GM18517 (cell line): ENCODE results near the gene FAM217A.

Source experiments
- ATAC-seq: cut with Tn5 transposase; IDR thresholded peaks from one replicate; pipeline ENCODE4 v1.9.1; 2021; ENCODE audit warnings: mild to moderate bottlenecking, moderate library complexity; ENCODE audit not compliant: unreplicated experiment

FAM217A gene

GRCh38 chr6:4023240-4023639 lies 55.7 kb downstream of the FAM217A start:
- no peak for ATAC-seq

GRCh38 chr6:4021854-4022695 lies 56.9 kb downstream of the FAM217A start:
- ATAC-seq = peak; percentile 3

- peak; percentile 42 for ATAC-seq
Measured at GRCh38 chr6:4021133-4021853, 57.6 kb downstream of the FAM217A start.

DNA sequence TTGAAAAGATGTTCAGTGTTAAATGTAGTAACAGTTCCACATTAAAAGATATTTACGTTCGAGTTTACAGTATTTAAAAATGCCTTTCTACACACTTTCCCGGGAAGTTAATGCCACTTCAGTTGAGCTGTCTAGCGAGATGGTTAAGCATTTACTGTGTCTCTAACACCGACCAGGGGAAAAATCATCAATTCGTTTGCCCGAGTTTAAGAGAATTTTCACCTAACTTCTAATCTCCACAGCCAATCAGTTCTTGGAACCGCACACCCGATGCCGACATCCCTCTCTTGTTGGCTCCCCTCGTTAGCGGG lies 58.2 kb downstream of the FAM217A start:
- peak; percentile 0 for ATAC-seq

DNA sequence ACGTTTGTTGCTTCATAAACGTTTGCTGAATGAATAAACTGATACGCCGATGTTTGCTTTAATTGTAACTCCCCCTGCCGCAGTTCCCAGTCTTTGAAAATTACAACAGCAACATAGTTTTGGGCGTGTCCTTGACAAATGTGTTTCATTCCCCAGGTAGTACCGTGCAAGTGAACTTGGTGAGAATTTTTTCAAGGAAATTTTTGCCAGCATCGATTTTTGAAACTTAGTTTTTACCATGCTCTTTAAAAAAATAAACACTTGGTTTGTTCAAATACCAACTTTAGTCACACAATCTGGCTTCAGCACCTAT lies 60.1 kb downstream of the FAM217A start:
- peak; percentile 7 for ATAC-seq
